Endothelial cell of umbilical vein (primary cell): ENCODE data around the gene MYO1G. TPM values are rescaled to one million over a fixed set of nuclear protein-coding genes. Genes with fewer than 3 reads are reported as not detected.

Experiments used
- BruUV-seq: library from RNA; stranded (reverse); fragments of 400-500 nt; replicated peaks from 2 replicates; lab custom pipeline; 2021; lab: Mats Ljungman, UMichigan
- CTCF ChIA-PET: fragments of 300-600, 350-600 bp; sonication (Branson Sonifier 250); formaldehyde crosslinking; loops from one replicate; lab custom pipeline; 2021; ENCODE audit warnings: antibody characterized with exemption, inconsistent platforms; lab: Charles Lee
- POLR2A ChIA-PET: fragments of 300-600, 350-600 bp; sonication (Branson Sonifier 250); formaldehyde crosslinking; loops from one replicate; lab custom pipeline; 2021; ENCODE audit warnings: antibody characterized with exemption, inconsistent platforms; lab: Charles Lee
- DNase-seq: peaks from one replicate; pipeline ENCODE4 v3.0.0-alpha.2; 2011; ENCODE audit warnings: low read depth, low spot score
- FAIRE-seq: peaks from 2 replicates; lab custom pipeline; 2011; peaks lifted over from hg19 to GRCh38; lab: Jason Lieb, UNC
- H2AFZ ChIP-seq: 2 replicates; pipeline ENCODE4 v1.6.0; 2012; ENCODE audit warnings: low read depth, low read length, control low read depth, inconsistent platforms
- H3K27ac ChIP-seq: 2 replicates; pipeline ENCODE4 v1.5.1; 2011; ENCODE audit warnings: low read depth, mild to moderate bottlenecking, control low read depth, low read length, moderate library complexity; ENCODE audit not compliant: insufficient read depth
- H3K27me3 ChIP-seq, 2 experiments: 2 replicates each; pipeline versions ENCODE4 v1.6.0 to v1.6.1; 2011; ENCODE audit warnings: low read length in 2 of 2, mixed read lengths in 1 of 2; ENCODE audit not compliant: control insufficient read depth in 2 of 2, insufficient read depth in 2 of 2
- H3K36me3 ChIP-seq, 2 experiments: 2 replicates in 1 of 2; 3 replicates in 1 of 2; pipeline ENCODE4 v1.5.1; 2011; ENCODE audit warnings: low read length in 2 of 2, mild to moderate bottlenecking in 1 of 2, moderate library complexity in 1 of 2; ENCODE audit not compliant: control insufficient read depth in 2 of 2, insufficient read depth in 2 of 2; ENCODE audit errors: extremely low read depth in 1 of 2
- H3K4me1 ChIP-seq: 3 replicates; pipeline ENCODE4 v1.5.1; 2011; ENCODE audit warnings: mild to moderate bottlenecking, low read length; ENCODE audit not compliant: control insufficient read depth, insufficient read depth; ENCODE audit errors: extremely low read depth
- H3K4me2 ChIP-seq: 2 replicates; pipeline ENCODE4 v1.6.1; 2011; ENCODE audit warnings: low read length, control low read depth, mixed read lengths; ENCODE audit not compliant: insufficient read depth
- H3K4me3 ChIP-seq, 3 experiments: fragments of 200-600 bp in 1 of 3; sonication (generic), shearing (Covaris generic) in 1 of 3; replicated peaks in 1 of 3; 2 replicates each; pipeline ENCODE4 v1.5.1; 2011 to 2016; ENCODE audit warnings: control low read depth in 3 of 3, low read length in 3 of 3, mild to moderate bottlenecking in 2 of 3, inconsistent platforms in 1 of 3, low read depth in 1 of 3, moderate library complexity in 1 of 3; ENCODE audit not compliant: insufficient read depth in 1 of 3
- H3K79me2 ChIP-seq: 2 replicates; pipeline ENCODE4 v1.6.0; 2012; ENCODE audit warnings: low read length, inconsistent platforms; ENCODE audit not compliant: control insufficient read depth, insufficient read depth
- H3K9ac ChIP-seq: replicated peaks from 2 replicates; pipeline ENCODE3; 2011; ENCODE audit warnings: low read length, control low read depth; ENCODE audit not compliant: insufficient read depth; ENCODE audit errors: extremely low read depth
- H3K9me1 ChIP-seq: replicated peaks from 3 replicates; pipeline ENCODE4 v1.6.0; 2011; ENCODE audit warnings: mild to moderate bottlenecking, low read length; ENCODE audit not compliant: control insufficient read depth, insufficient read depth; ENCODE audit errors: extremely low read depth
- H3K9me3 ChIP-seq: replicated peaks from 2 replicates; pipeline ENCODE4 v1.5.1; 2012; ENCODE audit warnings: low read length, inconsistent platforms; ENCODE audit not compliant: control insufficient read depth, insufficient read depth
- H4K20me1 ChIP-seq: replicated peaks from 2 replicates; pipeline ENCODE3; 2011; ENCODE audit warnings: mild to moderate bottlenecking, low read length; ENCODE audit not compliant: control insufficient read depth, insufficient read depth; ENCODE audit errors: extremely low read depth
- CTCF ChIP-seq, 2 donors: IDR thresholded peaks; 1 replicate in 1 of 2; 2 replicates in 1 of 2; pipeline ENCODE4 v1.5.1; 2011; ENCODE audit warnings: low read length in 2 of 2, mild to moderate bottlenecking in 2 of 2, moderate library complexity in 2 of 2, control low read depth in 1 of 2, inconsistent platforms in 1 of 2, low read depth in 1 of 2; ENCODE audit not compliant: insufficient read depth in 1 of 2; ENCODE audit errors: extremely low read depth in 1 of 2
- EZH2 ChIP-seq: IDR thresholded peaks from 2 replicates; pipeline ENCODE4 v1.6.1; 2012; ENCODE audit warnings: borderline replicate concordance, low read depth, mild to moderate bottlenecking, moderate library complexity, low read length, inconsistent platforms; ENCODE audit not compliant: severe bottlenecking
- FOS ChIP-seq: IDR thresholded peaks from 2 replicates; pipeline ENCODE4 v1.6.1; 2011; ENCODE audit warnings: mild to moderate bottlenecking, low read length, moderate library complexity, borderline replicate concordance; ENCODE audit not compliant: insufficient read depth
- GATA2 ChIP-seq: IDR thresholded peaks from 2 replicates; pipeline ENCODE4 v1.7.0; 2011; ENCODE audit warnings: low read depth, mild to moderate bottlenecking, moderate library complexity, mixed read lengths, low read length; ENCODE audit not compliant: insufficient read length, insufficient read depth
- JUN ChIP-seq: IDR thresholded peaks from 2 replicates; pipeline ENCODE4 v1.6.1; 2011; ENCODE audit warnings: borderline replicate concordance, low read depth; ENCODE audit not compliant: insufficient read length, insufficient read depth
- MYC ChIP-seq: IDR thresholded peaks from one replicate; pipeline ENCODE4 v1.6.1; 2011; ENCODE audit warnings: mild to moderate bottlenecking, low read depth, low read length
- POLR2A ChIP-seq: IDR thresholded peaks from 2 replicates; pipeline ENCODE4 v1.6.1; 2012; ENCODE audit warnings: low read depth, mild to moderate bottlenecking, control low read depth, low read length
- POLR2AphosphoS5 ChIP-seq: IDR thresholded peaks from 2 replicates; pipeline ENCODE4 v1.6.1; 2012; ENCODE audit warnings: low read depth, mild to moderate bottlenecking, control low read depth, low read length, moderate library complexity; ENCODE audit not compliant: insufficient read depth
- dilution Hi-C: fragments of 300-500 bp; cut with MboI; formaldehyde crosslinking; loops from one replicate; pipeline ENCODE4 v1.15.0; 2019; ENCODE audit warnings: low sequenced_read_pairs; ENCODE audit not compliant: extremely low pct_ligation_motif_present
- intact Hi-C: fragments of 100-400 bp; cut with micrococcal nuclease; formaldehyde crosslinking; loops from one replicate; pipeline ENCODE4 v1.10.0; 2022
- polyA plus RNA-seq, 4 experiments: library from polyadenylated mRNA; depleted of rRNA in 3 of 4; stranded (reverse) in 3 of 4; unstranded in 1 of 4; fragments of >200 nt; gene quantifications; 2 replicates each; pipeline versions ENCODE4 v1.2.1 to v1.2.3, GENCODE V29; 2011 to 2012; ENCODE audit warnings: missing spikeins in 1 of 4
- total RNA-seq: library from RNA; stranded (reverse); gene quantifications from 2 replicates; pipeline ENCODE4 v1.2.3, GENCODE V29; 2021
- TF ChIP-seq, protein P1 (sequence below): IDR thresholded peaks from 2 replicates; pipeline ENCODE4 v1.6.1; 2011; ENCODE audit not compliant: insufficient read depth, insufficient read length

Gene MYO1G
- total and polyA plus RNA-seq, 2 donors (not counting 3 experiments of a cell fraction or from before 2014, with no cell fraction given), result 0.11 TPM; not detected in 1

- H3K36me3 ChIP-seq, result peaks cover 0 to 2% of the 10 kb centered on the region in 2 experiments
- POLR2A ChIA-PET, result no interaction called here
- dilution Hi-C loops, result no loop called here
Measured at GRCh38 chr7:44976040-44976745, 2.6 kb downstream of the MYO1G start.

DNA sequence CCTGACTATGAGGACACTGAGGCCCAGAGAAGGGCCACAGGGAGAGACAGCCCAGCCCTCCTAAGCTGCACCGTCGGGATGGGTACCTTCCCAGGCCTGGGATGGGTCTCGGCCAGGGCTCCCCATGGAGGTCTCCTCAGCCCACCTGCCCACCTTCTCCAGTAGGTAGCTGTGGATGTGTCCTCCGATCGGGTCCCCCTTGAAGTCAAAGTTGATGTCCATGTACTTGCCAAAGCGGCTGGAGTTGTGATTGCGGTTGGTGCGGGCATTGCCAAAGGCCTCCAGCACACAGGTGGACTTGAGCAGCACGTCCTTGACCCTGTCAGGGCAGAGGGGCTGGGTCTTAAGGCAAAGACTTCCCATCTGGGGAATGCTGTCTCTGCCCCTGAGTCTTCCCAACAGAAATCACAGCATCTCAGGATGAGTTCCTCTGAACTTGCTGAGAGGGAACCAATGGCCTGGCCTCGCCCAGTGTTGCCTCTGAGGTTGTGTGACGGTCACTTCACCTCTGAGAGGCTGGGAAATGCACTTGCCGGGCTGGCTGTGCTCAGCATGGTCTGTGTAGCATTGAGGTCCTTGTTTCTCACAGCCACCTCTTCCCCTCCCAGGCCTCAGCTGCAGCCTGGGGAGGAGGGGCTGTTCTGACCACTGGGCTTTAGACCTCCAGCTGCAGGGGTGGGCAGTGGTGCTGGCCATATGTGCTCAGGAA is 3.3 kb downstream of the MYO1G start:
- no peak overlapping the region for H3K27ac ChIP-seq
- no peak overlapping the region for H3K4me2 ChIP-seq
- ChIA-PET CTCF (interaction anchor here (1.7 to 10.0 kb wide), 5 partner anchors 7 to 159 kb away, joined by 3 to 585 read pairs (median 28); partner anchors contain the start of gene CCM2), POLR2A (interaction anchor here (1.6 kb wide), 1 partner anchor 24 kb away, joined by 7 read pairs; the partner anchor contains the start of gene CCM2)
- no peaks in the 10 kb centered on the region for H3K79me2 ChIP-seq
- no peaks in the 10 kb centered on the region for H3K4me1 ChIP-seq
- TF ChIP-seq CTCF (IDR thresholded peaks at IDR 0.05; ENCODE audit: extremely low read depth in 1 of 2, insufficient read depth in 1 of 2, low read depth in 1 of 2, low read length in 2 of 2) (no peak), POLR2A (no peak), JUN (no peak), POLR2AphosphoS5 (no peak), MYC (no peak), EZH2 (no peak), GATA2 (no peak), FOS (no peak)
- TF ChIP-seq, protein P1, sequence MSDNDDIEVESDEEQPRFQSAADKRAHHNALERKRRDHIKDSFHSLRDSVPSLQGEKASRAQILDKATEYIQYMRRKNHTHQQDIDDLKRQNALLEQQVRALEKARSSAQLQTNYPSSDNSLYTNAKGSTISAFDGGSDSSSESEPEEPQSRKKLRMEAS, result no peak
- dilution Hi-C loops (no loop called here), intact Hi-C loops (no loop called here)
- FAIRE-seq (no peak), DNase-seq (no peak)
- H3K36me3 ChIP-seq, result no peaks in the 10 kb centered on the region
- H3K27me3 ChIP-seq, result no peaks in the 10 kb centered on the region
- no peaks in the 10 kb centered on the region for H3K9me1 ChIP-seq
- H4K20me1 ChIP-seq, result no peaks in the 10 kb centered on the region
- no peak overlapping the region for H3K4me3 ChIP-seq
- no peaks in the 10 kb centered on the region for H3K9me3 ChIP-seq
- no TSS peak for BruUV-seq
- no peak overlapping the region for H2AFZ ChIP-seq
- no peak overlapping the region for H3K9ac ChIP-seq

More at GRCh38 chr7:44976040-44976745, 2.6 kb downstream of the MYO1G start:
- DNase-seq (no peak), FAIRE-seq (no peak)
- intact Hi-C loops, result no loop called here
- Histone ChIP-seq H3K27me3 (no peaks in the 10 kb centered on the region), H3K9ac (no peak overlapping the region), H3K9me3 (no peaks in the 10 kb centered on the region), H3K4me2 (no peak overlapping the region), H3K27ac (no peak overlapping the region), H3K9me1 (no peaks in the 10 kb centered on the region), H3K4me3 (no peak overlapping the region), H3K4me1 (no peaks in the 10 kb centered on the region), H2AFZ (no peak overlapping the region), H4K20me1 (no peaks in the 10 kb centered on the region), H3K79me2 (no peaks in the 10 kb centered on the region)
- CTCF ChIA-PET, result interaction anchor here (5.5 to 10.0 kb wide), 2 partner anchors 24 to 158 kb away, joined by 127 to 585 read pairs; partner anchors contain the start of gene CCM2
- TF ChIP-seq POLR2A, result no peak
- TF ChIP-seq MYC, result no peak
- TF ChIP-seq FOS, result no peak
- no peak for TF ChIP-seq GATA2
- TF ChIP-seq JUN, result no peak
- no peak for TF ChIP-seq POLR2AphosphoS5
- TF ChIP-seq, protein P1, result no peak
- no TSS peak for BruUV-seq
